GM18858 (cell line): ENCODE data around the gene KIF7.
"Not testable (repeated sequence)": the region's sequence is repeated elsewhere in the genome, so short reads cannot be mapped to it uniquely, and the experiment has no call there.

Source experiments
- ATAC-seq: cut with Tn5 transposase; IDR thresholded peaks from one replicate; pipeline ENCODE4 v1.9.1; 2021; ENCODE audit not compliant: unreplicated experiment

KIF7 gene

DNA sequence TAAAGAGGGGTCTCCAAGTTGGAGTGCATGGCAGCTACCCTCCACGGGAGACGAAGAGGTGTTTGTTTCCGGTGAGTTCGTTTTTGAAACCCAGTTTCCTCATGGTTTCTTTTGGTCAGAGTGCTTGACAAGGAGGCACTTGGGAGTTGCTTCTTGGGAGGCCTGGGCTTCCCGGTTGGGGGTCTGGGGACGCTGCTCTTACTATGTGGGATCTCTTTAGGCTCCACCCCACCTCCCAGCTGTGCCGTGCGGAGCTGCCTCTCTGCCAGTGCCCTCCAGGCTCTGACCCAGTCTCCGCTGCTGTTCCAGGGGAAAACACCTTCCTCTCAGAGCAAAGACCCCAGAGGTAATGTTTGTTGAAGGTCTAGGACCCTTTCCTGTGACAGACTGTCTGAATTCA is 29.6 kb downstream of the KIF7 start:
- no peak for ATAC-seq

DNA sequence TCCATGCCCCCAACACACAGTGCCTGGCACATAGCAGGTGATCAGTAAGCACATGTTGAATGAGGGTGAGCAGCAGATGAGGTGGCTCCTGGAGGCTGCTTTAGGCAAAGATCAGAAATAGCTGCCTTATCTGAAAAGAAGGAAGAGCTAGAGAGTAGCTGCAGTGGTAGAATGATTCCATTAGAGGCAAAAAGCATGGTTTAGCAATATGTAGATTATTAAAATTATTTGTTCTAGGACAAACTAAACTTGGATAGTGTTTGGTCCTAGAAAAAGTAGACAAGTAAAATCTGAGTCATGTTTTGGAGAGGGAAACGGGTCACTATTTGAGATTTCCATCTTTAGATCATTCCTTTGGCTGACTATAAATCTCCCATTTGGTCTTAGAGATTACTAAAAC is 32.1 kb downstream of the KIF7 start:
- ATAC-seq = no peak

DNA sequence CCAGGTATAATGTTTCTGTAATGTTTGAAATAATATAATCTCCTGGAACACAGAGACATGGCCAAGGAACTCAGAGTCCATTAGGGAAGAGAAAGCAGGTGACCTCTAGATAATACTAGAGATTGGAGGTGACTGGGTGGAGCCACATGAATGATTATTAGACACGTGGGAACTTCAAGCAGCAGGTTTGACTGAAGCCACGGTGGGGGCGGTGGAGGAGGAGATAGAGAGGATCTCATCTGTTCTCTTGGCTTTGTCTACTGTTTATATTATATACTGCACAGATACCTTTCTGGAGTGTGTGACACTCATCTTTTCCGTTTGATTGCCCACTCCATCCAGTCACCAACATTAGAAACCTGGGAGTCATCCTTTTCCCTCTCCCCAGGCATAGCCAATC is 33.7 kb downstream of the KIF7 start:
- no peak for ATAC-seq

DNA sequence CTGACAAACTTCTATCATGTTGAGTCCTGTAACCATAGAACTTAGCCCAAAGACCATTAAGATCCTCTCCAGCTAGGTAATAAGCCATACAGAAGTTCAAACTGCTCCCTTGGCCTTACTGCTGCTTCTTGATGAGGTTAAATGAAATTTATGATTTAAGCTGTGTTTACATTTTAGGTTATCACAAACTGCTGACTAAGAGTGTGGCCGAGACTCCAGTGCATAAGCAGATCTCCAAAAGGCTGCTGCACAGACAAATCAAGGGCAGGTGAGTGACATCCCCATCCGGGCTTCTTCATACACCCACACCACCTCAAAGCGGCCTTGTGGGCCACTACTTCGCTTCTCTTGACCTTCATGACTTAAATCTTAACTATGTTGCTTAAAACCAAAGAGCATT is 39.0 kb downstream of the KIF7 start:
- ATAC-seq = no peak

DNA sequence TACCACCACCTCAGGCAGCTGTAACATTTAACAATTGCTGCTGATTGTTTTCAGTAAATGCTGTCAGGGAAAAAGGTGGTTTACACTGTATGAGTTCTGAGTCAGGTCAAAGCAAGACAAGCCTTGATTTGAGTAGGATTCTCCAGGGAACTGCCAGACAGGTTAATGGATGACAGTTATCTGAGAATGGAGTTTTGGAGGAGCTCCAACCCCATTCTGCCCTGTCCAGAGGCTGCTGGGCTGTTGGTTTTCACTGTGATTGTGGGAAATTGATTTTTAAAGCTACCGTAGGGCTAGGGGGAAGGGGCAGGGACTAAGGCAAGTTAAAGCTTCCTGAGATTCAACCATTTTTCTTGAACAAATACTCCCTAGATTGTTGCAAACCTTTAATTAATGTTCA is 40.1 kb downstream of the KIF7 start:
- no peak for ATAC-seq

DNA sequence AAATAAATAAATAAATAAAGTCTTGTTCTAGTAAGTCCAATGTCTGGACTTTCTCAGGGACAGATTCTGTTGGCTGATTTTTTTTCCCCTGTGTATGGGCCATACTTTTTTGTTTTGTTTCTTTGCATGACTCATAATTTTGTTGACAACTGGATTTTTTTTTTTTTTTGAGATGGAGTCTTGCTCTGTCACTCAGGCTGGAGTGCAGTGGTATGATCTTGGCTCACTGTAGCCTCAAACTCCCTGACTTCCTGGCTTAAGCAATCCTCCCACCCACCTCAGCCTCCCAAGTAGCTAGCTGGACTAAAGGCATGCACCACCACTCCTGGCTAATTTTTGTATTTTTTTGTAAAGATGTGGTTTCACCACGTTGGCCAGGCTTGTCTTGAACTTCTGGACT is 41.1 kb downstream of the KIF7 start:
- no peak for ATAC-seq

DNA sequence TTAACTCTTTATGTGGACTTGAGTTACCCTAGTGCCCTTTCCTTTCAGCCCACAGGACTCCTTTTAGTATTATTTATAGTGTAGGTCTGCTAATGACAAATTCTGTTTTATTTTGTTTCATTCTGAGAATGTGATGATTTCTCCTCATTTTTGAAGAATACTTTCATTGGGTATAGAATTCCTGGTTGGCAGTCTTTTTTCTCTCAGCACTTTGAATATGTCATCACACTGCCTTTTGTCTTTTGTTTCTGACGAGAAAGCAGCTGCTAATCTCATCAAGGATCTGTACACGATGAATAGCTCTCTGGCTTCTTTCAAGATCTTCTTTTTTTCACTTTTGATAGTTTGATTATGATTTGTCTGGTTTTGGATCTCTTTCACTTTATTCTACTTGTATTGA is 42.2 kb downstream of the KIF7 start:
- ATAC-seq = no peak

DNA sequence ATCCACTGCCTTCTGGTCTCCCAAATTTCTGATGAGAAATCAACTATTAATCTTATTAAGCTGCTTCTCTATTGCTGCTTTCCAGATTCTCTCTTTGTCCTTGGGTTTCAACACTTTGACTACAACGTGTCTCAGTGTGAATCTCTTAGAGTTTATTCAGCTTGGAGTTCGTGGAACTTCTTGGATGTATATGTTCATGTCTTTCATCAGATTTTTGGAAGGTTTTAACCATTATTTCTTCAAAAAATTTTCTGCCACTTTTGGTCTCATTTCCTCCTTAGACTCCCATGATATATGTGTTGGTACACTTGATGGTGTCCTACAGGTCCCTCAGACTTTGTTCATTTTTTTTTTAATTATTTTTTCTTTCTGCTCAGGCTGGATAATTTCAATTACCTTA is 44.0 kb downstream of the KIF7 start:
- no peak for ATAC-seq

DNA sequence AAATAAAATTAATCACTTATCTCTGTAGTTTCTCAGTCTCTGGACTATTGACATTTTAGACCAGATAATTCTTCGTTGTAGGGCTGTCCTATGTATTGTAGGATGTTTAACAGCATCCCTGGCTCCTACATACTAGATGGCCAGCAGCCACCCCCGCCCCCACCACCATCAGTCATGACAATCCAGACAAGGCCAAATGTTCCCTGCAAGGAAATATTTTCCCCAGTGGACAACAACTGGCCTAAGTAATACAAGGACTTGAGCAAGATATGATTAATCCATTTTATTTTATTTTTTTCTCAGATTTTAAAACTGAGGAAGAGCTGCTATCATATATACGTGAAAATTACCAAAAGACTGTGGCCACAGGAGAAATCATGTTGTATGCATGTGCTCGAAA is 56.2 kb downstream of the KIF7 start:
- no peak for ATAC-seq

DNA sequence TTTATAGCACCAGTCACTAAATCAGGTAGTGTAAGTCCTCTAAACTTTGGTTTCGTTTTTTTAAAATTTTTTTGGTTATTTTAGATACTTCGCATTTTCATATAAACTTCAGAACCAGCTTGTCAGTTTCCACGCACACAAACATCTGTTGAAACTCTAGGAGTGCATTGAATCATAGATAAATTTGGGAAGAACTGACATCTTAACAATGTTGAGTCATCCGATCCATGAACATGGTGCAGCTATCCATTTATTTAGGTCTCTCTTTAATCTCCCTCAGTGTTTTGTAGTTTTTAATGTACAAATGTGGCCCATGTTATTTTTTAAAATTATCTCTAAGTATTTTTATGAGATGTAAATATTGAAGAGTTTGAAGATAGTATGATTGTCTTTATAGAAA is 62.2 kb downstream of the KIF7 start:
- ATAC-seq = no peak

DNA sequence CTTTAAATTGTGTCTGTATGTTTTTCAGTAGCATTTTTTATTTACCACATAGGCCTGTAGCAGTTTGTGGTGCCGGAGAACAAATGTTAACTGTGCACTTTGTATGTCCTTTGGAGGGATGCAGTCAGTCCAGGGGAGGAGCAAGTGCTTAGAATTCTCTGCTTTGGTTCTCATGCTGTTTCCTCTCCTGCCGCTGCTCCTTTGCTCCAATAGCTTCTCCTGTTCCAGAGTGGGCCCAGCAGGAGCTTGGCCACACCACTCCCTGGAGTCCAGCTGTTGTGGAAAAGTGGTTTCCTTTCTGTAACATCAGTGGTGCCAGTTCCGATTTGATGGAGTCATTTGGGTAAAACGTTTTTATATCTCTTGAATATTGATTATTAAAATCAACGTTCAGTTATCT is 63.4 kb downstream of the KIF7 start:
- no peak for ATAC-seq

DNA sequence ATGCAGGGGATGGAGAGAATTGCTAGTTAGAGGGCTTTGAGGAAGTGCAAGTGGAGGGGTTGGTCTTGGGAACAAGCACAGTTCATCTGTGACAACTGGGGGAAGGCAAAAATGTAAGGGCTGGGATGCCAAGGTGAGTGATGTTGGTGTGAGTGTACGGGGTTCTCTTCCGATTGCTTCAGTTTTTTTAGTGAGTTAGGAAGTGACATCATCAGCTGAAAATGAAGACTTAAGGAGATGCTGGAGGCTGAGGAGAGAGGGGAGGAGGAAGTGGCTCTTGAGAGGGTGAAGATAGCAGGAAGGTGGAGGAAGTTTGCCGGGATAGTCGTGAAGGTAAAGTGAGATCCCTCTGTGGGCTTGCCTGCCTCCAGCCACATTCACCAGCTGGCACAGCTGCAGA is 67.3 kb downstream of the KIF7 start:
- ATAC-seq = no peak

DNA sequence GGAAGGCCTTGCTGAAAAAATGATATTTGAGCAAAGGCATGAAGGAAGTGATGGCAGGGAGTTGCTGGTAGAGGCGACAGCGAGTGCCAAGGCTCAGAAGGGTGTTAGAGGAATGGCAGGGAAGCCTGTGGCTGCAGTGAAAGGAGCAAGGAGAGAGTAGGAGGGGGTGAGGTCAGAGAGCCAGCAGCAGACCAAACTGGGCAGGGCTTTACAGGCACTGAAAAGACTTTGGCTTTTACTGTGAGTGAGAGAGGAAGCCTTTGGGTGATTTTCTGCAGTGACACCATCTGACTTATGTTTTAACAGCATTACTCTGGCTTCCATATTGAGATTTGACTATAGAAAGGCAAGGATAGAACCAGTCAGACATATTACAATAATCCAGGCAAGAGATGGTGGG is 68.6 kb downstream of the KIF7 start:
- ATAC-seq = no peak

DNA sequence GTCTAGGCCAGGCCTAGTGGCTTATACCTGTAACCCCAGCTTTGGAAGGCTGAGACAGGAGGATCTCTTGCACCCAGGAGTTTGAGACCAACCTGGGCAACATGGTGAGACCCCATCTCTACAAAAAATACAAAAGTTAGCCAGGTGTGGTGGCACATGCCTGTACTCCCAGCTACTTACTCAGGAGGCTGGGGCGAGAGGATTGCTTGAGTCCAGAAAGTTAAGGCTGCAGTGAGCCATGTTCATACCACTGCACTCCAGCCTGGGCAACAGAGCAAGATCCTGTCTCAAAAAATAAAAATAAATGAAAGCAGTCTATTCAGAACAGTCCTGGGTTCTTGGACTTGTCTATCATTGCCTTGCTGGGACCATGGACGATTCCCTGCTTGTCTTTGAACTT is 74.5 kb downstream of the KIF7 start:
- ATAC-seq = not testable (repeated sequence)

DNA sequence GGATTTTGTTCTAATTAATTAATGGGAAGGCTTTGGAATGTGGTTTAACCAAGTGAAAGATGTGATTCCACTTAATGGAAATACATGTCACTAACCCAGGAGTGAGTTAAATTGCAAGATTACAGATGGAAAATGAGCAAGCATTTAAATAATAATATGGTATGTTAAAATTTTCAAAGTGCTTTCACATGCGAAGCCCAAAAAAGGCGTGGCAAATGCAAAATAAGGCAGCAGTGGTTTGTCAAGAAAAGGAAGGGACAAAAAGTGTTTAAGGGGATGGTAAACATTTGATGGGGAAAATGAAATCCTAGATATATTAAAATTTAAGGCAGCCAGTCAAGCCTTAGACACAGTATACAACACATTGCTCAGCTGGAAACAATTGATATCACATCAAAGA is 77.1 kb downstream of the KIF7 start:
- ATAC-seq = no peak
